ENCODE data around the gene OCRL.

Gene OCRL

DNA sequence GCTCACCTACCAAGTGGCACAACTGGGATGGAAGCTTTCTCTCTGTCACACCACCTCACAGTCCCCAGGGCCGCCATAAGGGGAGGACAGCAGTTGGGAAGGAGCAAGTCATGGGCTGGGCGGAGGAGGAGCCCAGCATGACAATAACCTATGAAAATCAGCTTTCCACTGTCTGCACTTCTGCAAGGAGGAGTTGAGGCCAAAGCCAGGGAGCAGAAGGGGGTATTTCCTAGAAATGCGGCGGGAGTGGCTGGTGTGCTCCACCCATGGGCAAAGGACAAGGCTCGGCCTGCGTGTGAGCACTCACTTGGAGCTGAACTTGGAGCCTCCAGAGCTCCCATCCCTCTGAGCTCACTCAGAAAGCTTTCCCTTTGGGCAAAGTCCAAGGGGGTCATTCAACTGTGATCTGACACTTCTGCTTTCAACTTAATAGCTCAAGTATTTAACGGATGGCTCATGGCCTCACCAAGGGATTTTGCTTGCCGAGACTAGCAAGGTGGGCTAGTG, 96.2 kb downstream of the OCRL start:
- Histone ChIP-seq H2BK12ac (ENCODE audit: low read length) (no peak overlapping the region), H2BK120ac (ENCODE audit: low read depth, low read length) (no peak overlapping the region), H4K91ac (ENCODE audit: low read depth, low read length, poor library complexity) (no peak overlapping the region), H3K27ac (replicated peaks; ENCODE audit: low read length) (no peak overlapping the region), H4K8ac (ENCODE audit: low read depth, low read length) (no peak overlapping the region), H3K18ac (ENCODE audit: low read length) (no peak overlapping the region), H3K14ac (ENCODE audit: low read length) (no peak overlapping the region), H3K4me2 (ENCODE audit: insufficient read depth, low read length, poor library complexity, severe bottlenecking) (no peak overlapping the region), H3K36me3 (replicated peaks in 1 of 2; ENCODE audit: control insufficient read depth in 2 of 2, insufficient read depth in 2 of 2, low read length in 2 of 2) (no peaks in the 10 kb centered on the region), H3K4me1 (ENCODE audit: control insufficient read depth in 2 of 2, insufficient read depth in 1 of 2, low read depth in 1 of 2, low read length in 2 of 2) (peaks cover 7 to 15% of the 10 kb centered on the region in 2 donors), H3K9me3 (replicated peaks in 1 of 2; ENCODE audit: control insufficient read depth in 2 of 2, insufficient read depth in 1 of 2, low read depth in 1 of 2, low read length in 2 of 2) (no peaks in the 10 kb centered on the region), H2BK5ac (ENCODE audit: low read length) (no peak overlapping the region), H3K23ac (ENCODE audit: low read depth, low read length, poor library complexity) (no peak overlapping the region), H3K79me1 (ENCODE audit: low read depth, low read length) (peaks cover 3% of the 10 kb centered on the region), H2AFZ (ENCODE audit: low read length) (peak overlapping the region; percentile 22), H3K4ac (ENCODE audit: low read length) (no peak overlapping the region), H3K27me3 (ENCODE audit: control insufficient read depth in 3 of 3, insufficient read depth in 3 of 3, low read depth in 1 of 3, low read length in 3 of 3) (no peaks in the 10 kb centered on the region), H3K9ac (ENCODE audit: low read depth, low read length, poor library complexity) (no peak overlapping the region), H2AK5ac (ENCODE audit: low read depth, low read length) (no peak overlapping the region), H2BK15ac (ENCODE audit: low read length) (no peak overlapping the region), H3K4me3 (ENCODE audit: low read length in 2 of 2) (no peak overlapping the region)
- no peak for DNase-seq (ENCODE audit: low spot score)
- no CpG with 5 or more reads among the region's 8 CpGs for WGBS, 2 donors (ENCODE audit: extremely low coverage in 2 of 2, insufficient read length in 2 of 2, insufficient replicate concordance in 1 of 2)

DNA sequence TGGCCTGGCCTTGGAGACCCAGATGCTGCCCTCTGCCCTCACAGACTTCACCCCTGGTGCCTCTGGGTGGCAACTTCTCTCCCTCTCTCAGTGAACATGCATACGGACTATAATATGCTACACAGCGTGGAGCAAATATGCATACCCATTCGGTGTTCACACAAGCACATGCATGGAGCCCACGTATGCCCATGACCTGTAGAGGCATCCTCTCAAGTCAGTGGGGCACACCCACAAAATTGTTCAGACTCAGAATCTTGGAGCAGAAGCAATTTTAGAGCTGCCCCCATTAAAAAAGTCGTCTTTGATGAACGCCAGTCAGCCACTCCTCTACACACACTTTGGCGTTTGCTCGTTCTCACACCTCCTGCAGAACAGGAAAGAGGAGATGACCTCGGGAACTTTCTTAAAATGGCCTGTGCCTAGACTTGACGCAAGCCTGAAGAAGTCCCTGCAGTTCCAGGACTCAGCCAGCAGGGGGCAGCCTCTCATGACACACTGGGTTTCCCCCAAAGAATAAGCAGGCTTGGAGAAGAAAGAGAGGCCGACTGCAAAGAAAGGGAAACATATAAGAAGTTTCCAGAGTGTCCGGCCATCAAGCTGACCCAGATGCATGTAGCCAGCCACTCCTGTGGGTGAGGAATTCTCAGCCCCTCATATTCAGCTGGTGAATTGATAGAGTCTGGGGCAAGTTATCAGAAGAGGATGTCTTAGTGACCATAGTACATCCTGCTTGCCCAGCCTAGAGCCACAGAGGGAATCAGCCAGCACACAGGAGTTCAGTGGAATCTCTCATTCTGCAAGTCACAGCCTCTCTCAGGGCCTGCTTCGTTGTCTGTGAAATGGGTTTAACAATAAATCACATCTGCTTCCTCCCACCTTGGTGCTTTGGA, 97.4 kb downstream of the OCRL start:
- Histone ChIP-seq H4K91ac (ENCODE audit: low read depth, low read length, poor library complexity) (no peak overlapping the region), H2BK12ac (ENCODE audit: low read length) (no peak overlapping the region), H3K18ac (ENCODE audit: low read length) (no peak overlapping the region), H3K27me3 (ENCODE audit: control insufficient read depth in 3 of 3, insufficient read depth in 3 of 3, low read depth in 1 of 3, low read length in 3 of 3) (no peaks in the 10 kb centered on the region), H2BK15ac (ENCODE audit: low read length) (no peak overlapping the region), H3K9me3 (replicated peaks in 1 of 2; ENCODE audit: control insufficient read depth in 2 of 2, insufficient read depth in 1 of 2, low read depth in 1 of 2, low read length in 2 of 2) (no peaks in the 10 kb centered on the region), H3K4me1 (ENCODE audit: control insufficient read depth in 2 of 2, insufficient read depth in 1 of 2, low read depth in 1 of 2, low read length in 2 of 2) (peaks cover 7 to 15% of the 10 kb centered on the region in 2 donors), H2BK120ac (ENCODE audit: low read depth, low read length) (no peak overlapping the region), H3K36me3 (replicated peaks in 1 of 2; ENCODE audit: control insufficient read depth in 2 of 2, insufficient read depth in 2 of 2, low read length in 2 of 2) (no peaks in the 10 kb centered on the region), H3K4me3 (ENCODE audit: low read length in 2 of 2) (no peak overlapping the region), H3K23ac (ENCODE audit: low read depth, low read length, poor library complexity) (no peak overlapping the region), H3K14ac (ENCODE audit: low read length) (no peak overlapping the region), H2BK5ac (ENCODE audit: low read length) (no peak overlapping the region), H3K4ac (ENCODE audit: low read length) (no peak overlapping the region), H3K79me1 (ENCODE audit: low read depth, low read length) (peaks cover 3% of the 10 kb centered on the region), H3K4me2 (ENCODE audit: insufficient read depth, low read length, poor library complexity, severe bottlenecking) (no peak overlapping the region), H3K27ac (replicated peaks; ENCODE audit: low read length) (no peak overlapping the region), H2AK5ac (ENCODE audit: low read depth, low read length) (no peak overlapping the region), H3K9ac (ENCODE audit: low read depth, low read length, poor library complexity) (no peak overlapping the region), H4K8ac (ENCODE audit: low read depth, low read length) (no peak overlapping the region), H2AFZ (ENCODE audit: low read length) (peak overlapping the region; percentile 81)
- no CpG with 5 or more reads among the region's 13 CpGs for WGBS, 2 donors (ENCODE audit: extremely low coverage in 2 of 2, insufficient read length in 2 of 2, insufficient replicate concordance in 1 of 2)
- peak; percentile 64 for DNase-seq (ENCODE audit: low spot score)

DNA sequence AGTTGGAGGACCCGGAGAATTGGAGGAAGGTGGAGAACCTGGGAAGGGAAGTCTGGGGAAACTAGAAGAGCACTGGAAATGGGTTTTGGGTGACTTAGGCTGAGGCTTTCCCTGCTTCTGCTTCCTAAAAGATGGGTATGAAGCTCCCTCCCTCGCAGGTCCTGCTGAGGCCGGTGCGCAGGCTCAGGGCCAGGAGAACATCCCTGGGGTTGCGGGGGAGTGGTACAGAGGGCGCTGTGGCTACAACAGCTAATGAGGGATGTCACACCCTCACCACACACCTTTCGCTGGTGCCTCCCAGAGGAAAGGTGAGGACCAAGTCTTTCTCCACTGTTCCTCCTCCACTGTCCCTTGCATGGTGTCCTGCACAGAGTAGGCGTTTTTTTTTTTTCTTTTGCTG, 98.9 kb downstream of the OCRL start:
- Histone ChIP-seq H3K27me3 (ENCODE audit: control insufficient read depth in 3 of 3, insufficient read depth in 3 of 3, low read depth in 1 of 3, low read length in 3 of 3) (peaks cover 0 to 3% (median 0%) of the 10 kb centered on the region in 3 experiments), H3K9ac (ENCODE audit: low read depth, low read length, poor library complexity) (no peak overlapping the region), H3K4me1 (ENCODE audit: control insufficient read depth in 2 of 2, insufficient read depth in 1 of 2, low read depth in 1 of 2, low read length in 2 of 2) (peaks cover 7 to 15% of the 10 kb centered on the region in 2 donors), H3K36me3 (replicated peaks in 1 of 2; ENCODE audit: control insufficient read depth in 2 of 2, insufficient read depth in 2 of 2, low read length in 2 of 2) (no peaks in the 10 kb centered on the region), H3K4me3 (ENCODE audit: low read length in 2 of 2) (no peak overlapping the region), H3K9me3 (replicated peaks in 1 of 2; ENCODE audit: control insufficient read depth in 2 of 2, insufficient read depth in 1 of 2, low read depth in 1 of 2, low read length in 2 of 2) (no peaks in the 10 kb centered on the region), H2BK12ac (ENCODE audit: low read length) (no peak overlapping the region), H2BK15ac (ENCODE audit: low read length) (no peak overlapping the region), H3K18ac (ENCODE audit: low read length) (no peak overlapping the region), H3K4ac (ENCODE audit: low read length) (no peak overlapping the region), H3K14ac (ENCODE audit: low read length) (no peak overlapping the region), H3K4me2 (ENCODE audit: insufficient read depth, low read length, poor library complexity, severe bottlenecking) (no peak overlapping the region), H3K23ac (ENCODE audit: low read depth, low read length, poor library complexity) (no peak overlapping the region), H2BK120ac (ENCODE audit: low read depth, low read length) (no peak overlapping the region), H4K91ac (ENCODE audit: low read depth, low read length, poor library complexity) (no peak overlapping the region), H3K79me1 (ENCODE audit: low read depth, low read length) (peaks cover 3% of the 10 kb centered on the region), H4K8ac (ENCODE audit: low read depth, low read length) (no peak overlapping the region), H3K27ac (replicated peaks; ENCODE audit: low read length) (no peak overlapping the region), H2BK5ac (ENCODE audit: low read length) (no peak overlapping the region), H2AFZ (ENCODE audit: low read length) (no peak overlapping the region), H2AK5ac (ENCODE audit: low read depth, low read length) (no peak overlapping the region)
- DNase-seq (ENCODE audit: low spot score): no peak
- WGBS, 2 donors (ENCODE audit: extremely low coverage in 2 of 2, insufficient read length in 2 of 2, insufficient replicate concordance in 1 of 2): no CpG with 5 or more reads among the region's 8 CpGs

DNA sequence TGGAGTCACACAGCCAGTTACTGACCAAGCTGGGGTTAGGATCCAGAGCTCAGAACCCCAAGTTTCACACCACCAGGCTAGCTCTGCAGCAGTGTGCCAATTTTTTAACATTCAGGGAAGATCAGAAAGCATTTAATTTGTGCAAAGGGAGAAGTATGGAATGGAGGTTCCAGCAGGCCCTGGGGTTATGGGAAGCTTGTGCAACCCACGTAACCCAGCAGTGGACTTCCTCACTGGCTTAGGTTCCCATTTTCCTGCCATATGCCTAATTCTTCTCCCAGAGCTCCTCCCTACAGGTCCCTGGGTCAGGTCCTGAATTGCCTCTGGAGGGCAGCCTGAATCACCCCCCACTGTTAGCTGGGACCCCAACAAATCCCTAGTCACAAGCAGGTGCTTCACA, 100.7 kb downstream of the OCRL start:
- Histone ChIP-seq H3K27ac (replicated peaks; ENCODE audit: low read length) (no peak overlapping the region), H3K14ac (ENCODE audit: low read length) (no peak overlapping the region), H3K4ac (ENCODE audit: low read length) (no peak overlapping the region), H2BK5ac (ENCODE audit: low read length) (no peak overlapping the region), H3K9ac (ENCODE audit: low read depth, low read length, poor library complexity) (no peak overlapping the region), H3K9me3 (replicated peaks in 1 of 2; ENCODE audit: control insufficient read depth in 2 of 2, insufficient read depth in 1 of 2, low read depth in 1 of 2, low read length in 2 of 2) (no peaks in the 10 kb centered on the region), H2BK15ac (ENCODE audit: low read length) (no peak overlapping the region), H3K4me2 (ENCODE audit: insufficient read depth, low read length, poor library complexity, severe bottlenecking) (no peak overlapping the region), H2BK12ac (ENCODE audit: low read length) (no peak overlapping the region), H3K23ac (ENCODE audit: low read depth, low read length, poor library complexity) (no peak overlapping the region), H2AK5ac (ENCODE audit: low read depth, low read length) (peak overlapping the region; percentile 37), H3K18ac (ENCODE audit: low read length) (no peak overlapping the region), H3K79me1 (ENCODE audit: low read depth, low read length) (peaks cover 3% of the 10 kb centered on the region), H2AFZ (ENCODE audit: low read length) (no peak overlapping the region), H3K36me3 (replicated peaks in 1 of 2; ENCODE audit: control insufficient read depth in 2 of 2, insufficient read depth in 2 of 2, low read length in 2 of 2) (no peaks in the 10 kb centered on the region), H3K4me1 (ENCODE audit: control insufficient read depth in 2 of 2, insufficient read depth in 1 of 2, low read depth in 1 of 2, low read length in 2 of 2) (peaks cover 2 to 5% of the 10 kb centered on the region in 2 donors), H2BK120ac (ENCODE audit: low read depth, low read length) (no peak overlapping the region), H3K4me3 (ENCODE audit: low read length in 2 of 2) (no peak overlapping the region), H4K8ac (ENCODE audit: low read depth, low read length) (no peak overlapping the region), H4K91ac (ENCODE audit: low read depth, low read length, poor library complexity) (no peak overlapping the region), H3K27me3 (ENCODE audit: control insufficient read depth in 3 of 3, insufficient read depth in 3 of 3, low read depth in 1 of 3, low read length in 3 of 3) (peaks cover 0 to 3% (median 0%) of the 10 kb centered on the region in 3 experiments)
- no CpG with 5 or more reads among the region's 1 CpG for WGBS, 2 donors (ENCODE audit: extremely low coverage in 2 of 2, insufficient read length in 2 of 2, insufficient replicate concordance in 1 of 2)
- DNase-seq (ENCODE audit: low spot score): no peak
